Measurements from ENCODE around the gene IFT25. TPM values are rescaled to one million over a fixed set of nuclear protein-coding genes. Genes with fewer than 3 reads are reported as not detected.

The IFT25 gene
- total and polyA plus RNA-seq, 2 donors from 2014 or later = 29.9 to 36.7 TPM

DNA sequence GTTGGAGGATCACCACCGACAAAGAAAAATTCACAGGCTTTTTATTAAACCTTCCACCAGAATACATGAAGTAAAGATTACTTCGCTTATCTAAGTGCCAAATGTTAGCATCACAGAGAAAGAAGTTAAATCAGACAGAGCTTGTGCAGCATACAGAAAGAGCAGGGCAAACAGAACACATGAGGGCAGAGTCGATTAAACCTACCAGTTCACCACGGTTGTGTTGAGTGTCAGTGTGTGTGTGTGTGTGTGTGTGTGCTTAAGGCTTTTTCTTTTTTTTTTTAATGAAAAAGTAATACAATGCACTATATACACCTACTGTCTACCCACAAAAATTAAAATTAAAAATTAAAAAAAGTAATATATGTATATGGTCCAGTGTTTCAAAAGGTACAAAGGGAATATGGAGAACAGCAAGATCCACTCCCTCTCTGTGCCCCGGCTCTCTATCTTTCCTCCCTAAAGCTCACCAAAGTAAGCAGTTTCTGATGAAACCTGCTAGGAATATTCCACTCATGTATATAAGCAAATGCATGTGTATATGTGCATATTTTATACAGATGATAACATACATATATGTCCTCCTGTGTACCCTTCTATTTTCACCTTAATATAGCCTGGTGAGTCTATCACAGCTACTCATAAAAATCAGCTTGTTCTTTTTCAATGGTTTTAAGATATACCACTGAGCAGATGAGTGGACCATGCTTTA is 73.6 kb downstream of the IFT25 start:
- Histone ChIP-seq H3K9ac (ENCODE audit: low read length in 3 of 3) (no peak overlapping the region), H3K36me3 (ENCODE audit: control insufficient read depth in 2 of 3, insufficient read depth in 3 of 3, low read length in 3 of 3) (peaks cover under 1 to 28% (median 24%) of the 10 kb centered on the region in 3 donors), H3K9me3 (ENCODE audit: control insufficient read depth in 2 of 3, insufficient read depth in 1 of 3, low read length in 3 of 3) (no peaks in the 10 kb centered on the region), H3K27me3 (ENCODE audit: control insufficient read depth, insufficient read depth, low read length) (no peaks in the 10 kb centered on the region), H3K4me1 (ENCODE audit: control insufficient read depth in 2 of 3, insufficient read depth in 2 of 3, low read depth in 1 of 3, low read length in 3 of 3) (no peaks in the 10 kb centered on the region), H3K27ac (ENCODE audit: low read depth in 2 of 2, low read length in 2 of 2) (no peak overlapping the region), H3K4me3 (ENCODE audit: low read length in 3 of 3) (no peak overlapping the region)
- FAIRE-seq (no peak), DNase-seq (no peak)
- intact Hi-C loops (cut with DNase I) = no loop called here
- TF ChIP-seq CTCF (IDR thresholded peaks at IDR 0.05; ENCODE audit: borderline replicate concordance, extremely low read depth, insufficient read depth) = no peak

Other genes with a start within 250 kb of the IFT25 start
- gene GLIS1, start 206.5 kb downstream of the IFT25 start, total RNA-seq = 3.3 TPM
- 3.7 TPM for gene GLIS1, start 206.5 kb downstream of the IFT25 start, polyA plus RNA-seq (ENCODE audit: insufficient read depth, low read depth, low replicate concordance)
- 8.5 TPM for gene NDC1, start 107.4 kb downstream of the IFT25 start, total RNA-seq
- 5.6 TPM for gene NDC1, start 107.4 kb downstream of the IFT25 start, polyA plus RNA-seq (ENCODE audit: insufficient read depth, low read depth, low replicate concordance)
- 33.3 TPM for gene YIPF1, start 55.9 kb downstream of the IFT25 start, total RNA-seq
- gene YIPF1, start 55.9 kb downstream of the IFT25 start, polyA plus RNA-seq (ENCODE audit: insufficient read depth, low read depth, low replicate concordance) = 49.4 TPM
- gene DIO1, start 51.5 kb downstream of the IFT25 start, total RNA-seq = 2.9 TPM
- gene DIO1, start 51.5 kb downstream of the IFT25 start, polyA plus RNA-seq (ENCODE audit: insufficient read depth, low read depth, low replicate concordance) = 40.6 TPM
- 23.8 TPM for gene LRRC42, start 651 bp upstream of the IFT25 start, total RNA-seq
- 25.6 TPM for gene LRRC42, start 651 bp upstream of the IFT25 start, polyA plus RNA-seq (ENCODE audit: insufficient read depth, low read depth, low replicate concordance)
- gene LDLRAD1, start 72.5 kb upstream of the IFT25 start, total RNA-seq = not detected
- not detected for gene LDLRAD1, start 72.5 kb upstream of the IFT25 start, polyA plus RNA-seq (ENCODE audit: insufficient read depth, low read depth, low replicate concordance)
- 475 TPM for gene TMEM59, start 107.5 kb upstream of the IFT25 start, total RNA-seq
- 521 TPM for gene TMEM59, start 107.5 kb upstream of the IFT25 start, polyA plus RNA-seq (ENCODE audit: insufficient read depth, low read depth, low replicate concordance)
- 5.1 TPM for gene TCEANC2, start 107.9 kb upstream of the IFT25 start, total RNA-seq
- gene TCEANC2, start 107.9 kb upstream of the IFT25 start, polyA plus RNA-seq (ENCODE audit: insufficient read depth, low read depth, low replicate concordance) = 3.1 TPM
- 0.54 TPM for gene CDCP2, start 207.3 kb upstream of the IFT25 start, total RNA-seq
- gene CDCP2, start 207.3 kb upstream of the IFT25 start, polyA plus RNA-seq (ENCODE audit: insufficient read depth, low read depth, low replicate concordance) = not detected

All from kidney (tissue), 14 donors.